ENCODE results near the gene OAS2. TPM values are rescaled to one million over a fixed set of nuclear protein-coding genes. Genes with fewer than 3 reads are reported as not detected.
"Not testable (repeated sequence)": the region's sequence is repeated elsewhere in the genome, so short reads cannot be mapped to it uniquely, and the experiment has no call there.

OAS2 gene
- polyA plus RNA-seq, 3 donors, result 5.4 to 6.9 (median 6.0) TPM

GRCh38 chr12:112977641-112978040 lies 678 bp upstream of the OAS2 start:
- DNase-seq, result no peak

DNA sequence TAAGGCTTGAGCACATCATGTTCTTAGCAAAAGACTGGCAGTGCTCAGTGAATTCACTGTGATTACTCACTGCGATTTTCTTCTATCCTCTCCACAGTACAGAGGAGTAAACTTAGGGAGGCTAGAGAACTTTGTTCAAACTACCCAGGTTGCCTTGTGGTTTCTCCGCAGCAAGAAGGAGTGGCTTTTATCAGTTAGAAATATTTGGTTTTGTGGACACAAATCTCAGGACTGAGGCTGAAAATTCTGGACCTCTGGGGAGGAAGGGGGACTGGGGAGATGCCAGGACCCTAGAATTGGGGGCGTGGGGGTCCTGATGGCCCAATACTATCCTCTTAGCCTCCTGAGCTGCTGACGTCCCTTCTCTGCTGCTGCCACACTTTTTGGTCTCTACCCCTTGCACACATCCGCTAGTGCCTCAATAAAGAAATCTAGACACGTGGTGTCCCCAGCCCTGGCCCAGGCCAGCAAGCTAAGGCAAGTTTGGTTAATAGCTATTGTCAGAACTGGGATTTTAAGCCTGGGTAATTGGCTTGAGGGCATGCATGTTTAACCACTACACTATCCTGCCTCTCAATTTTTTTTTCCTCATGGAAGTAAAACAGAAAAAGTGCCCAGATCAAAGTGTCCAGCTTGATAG lies 842 bp downstream of the OAS2 start:
- DNase-seq, result no peak

DNA sequence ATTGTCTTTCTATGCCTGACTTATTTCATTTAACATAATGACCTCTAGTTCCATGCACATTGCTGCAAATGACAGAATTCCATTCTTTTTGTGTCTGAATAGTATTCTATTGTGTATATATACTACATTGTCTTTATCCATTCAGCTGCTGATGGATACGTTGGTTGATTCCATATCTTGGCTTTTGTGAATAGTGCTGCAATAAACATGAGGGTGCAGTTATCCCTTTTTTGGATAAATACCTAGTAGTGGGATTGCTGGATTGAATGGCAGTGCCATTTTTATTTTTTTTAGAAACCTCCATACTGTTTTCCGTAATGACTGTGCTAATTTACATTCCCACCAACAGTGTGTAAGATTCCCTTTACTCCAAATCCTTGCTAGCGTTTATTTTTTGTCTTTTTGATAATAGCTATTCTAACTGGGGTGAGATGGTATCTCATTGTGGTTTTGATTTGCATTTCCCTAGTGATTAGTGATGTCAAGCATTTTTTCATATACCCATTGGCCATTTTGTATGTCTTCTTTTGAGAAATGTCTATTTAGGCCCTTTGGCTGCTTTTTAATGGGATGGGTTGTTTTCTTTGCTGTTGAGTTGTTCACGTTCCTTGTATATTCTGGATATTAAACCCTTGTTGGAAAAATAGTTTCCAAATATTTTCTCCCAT lies 2.3 kb downstream of the OAS2 start:
- no peak for DNase-seq

DNA sequence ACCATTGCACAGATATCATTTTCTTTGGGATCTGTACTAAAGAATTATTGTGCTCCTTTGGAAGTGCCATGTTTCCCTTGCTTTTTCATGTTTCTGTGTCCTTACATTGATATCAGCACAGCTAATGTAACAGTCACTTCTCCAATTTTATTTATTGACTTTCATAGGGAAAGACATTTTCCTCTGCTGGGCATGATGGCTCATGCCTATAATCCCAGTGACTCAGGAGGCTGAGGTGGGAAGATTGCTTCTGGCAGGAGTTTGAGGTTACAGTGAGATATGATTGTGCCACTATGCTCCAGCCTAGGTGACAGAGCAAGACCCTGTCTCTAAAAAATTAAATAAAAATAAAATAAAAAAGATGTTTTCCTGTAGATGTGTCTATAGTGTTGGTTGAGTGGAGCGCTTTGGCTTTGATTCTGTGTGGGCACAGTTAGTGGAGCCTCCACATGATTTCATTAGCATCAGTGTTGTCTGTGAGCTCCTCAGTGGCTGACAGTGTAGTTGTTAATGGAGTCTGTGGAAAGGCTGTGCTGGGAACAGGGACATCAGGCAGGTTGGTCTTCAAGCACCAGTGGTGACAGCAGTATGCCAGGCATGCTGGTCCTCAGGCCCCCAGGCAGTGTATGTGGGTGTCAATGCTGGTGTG lies 7.4 kb downstream of the OAS2 start:
- no peak for DNase-seq

DNA sequence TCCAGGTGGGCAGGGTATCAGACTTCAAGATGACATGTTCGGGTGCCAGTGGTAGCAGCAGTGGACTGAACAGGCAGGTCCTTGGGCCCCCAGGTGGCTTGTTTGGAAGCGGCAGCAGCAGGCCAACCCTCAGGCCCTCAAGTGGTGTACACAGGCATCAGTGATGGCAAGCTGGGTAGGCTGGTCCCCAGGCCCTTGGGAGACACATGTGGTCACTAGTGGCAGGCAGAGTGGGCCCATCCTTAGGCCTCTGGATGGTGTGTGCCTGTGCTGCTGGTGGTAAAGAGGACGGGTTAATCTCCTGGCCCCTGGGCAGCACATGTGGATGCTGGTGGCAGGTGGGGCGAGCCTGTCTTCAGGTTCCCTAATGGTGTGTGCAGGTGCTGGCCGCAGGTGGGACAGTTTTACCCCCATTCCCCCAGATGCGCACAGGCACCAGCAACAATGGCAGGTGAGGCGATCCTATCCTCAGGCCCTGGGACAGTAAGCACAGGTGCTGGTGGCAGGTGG lies 8.0 kb downstream of the OAS2 start:
- no peak for DNase-seq

GRCh38 chr12:112987561-112987960 lies 9.2 kb downstream of the OAS2 start:
- no peak for DNase-seq

DNA sequence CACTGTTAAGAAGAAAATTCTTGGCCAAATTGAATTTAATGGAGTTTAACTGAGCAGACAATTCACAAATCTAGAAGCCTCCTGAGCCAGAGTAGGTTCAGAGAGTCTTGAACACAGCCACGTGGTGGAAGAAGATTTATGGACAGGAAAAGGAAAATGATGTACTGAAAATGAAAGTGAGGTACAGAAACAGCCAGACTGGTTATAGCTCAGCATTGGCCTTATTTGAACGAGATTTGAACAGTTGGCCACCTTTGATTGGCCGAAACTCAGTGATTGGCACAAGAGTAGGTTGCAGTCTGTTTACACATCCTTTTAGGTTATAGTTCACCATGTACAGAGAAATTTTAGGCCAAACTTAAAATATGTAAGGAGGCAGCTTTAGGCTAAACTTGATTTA lies 9.9 kb downstream of the OAS2 start:
- DNase-seq, result no peak

GRCh38 chr12:112988823-112989385 lies 10.6 kb downstream of the OAS2 start:
- DNase-seq, result not testable (repeated sequence)

DNA sequence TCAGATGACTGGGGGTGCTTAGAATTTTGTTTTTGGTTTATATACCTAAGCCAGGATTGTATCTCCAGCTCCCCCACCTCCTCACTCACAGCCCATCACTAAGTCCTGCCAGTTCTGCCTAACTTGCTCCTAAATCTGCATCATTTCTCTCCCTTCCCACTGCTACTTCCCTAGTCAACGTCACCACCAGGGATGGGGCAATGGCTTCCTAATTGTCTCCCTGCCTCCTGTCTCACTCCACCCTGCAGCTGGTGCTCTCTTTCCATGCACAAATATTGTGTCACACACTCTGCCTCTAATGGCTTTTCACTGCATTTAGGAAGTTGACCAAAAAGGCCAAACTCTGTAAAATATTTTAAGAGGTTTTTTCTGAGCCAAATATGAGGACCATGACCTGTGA lies 11.5 kb downstream of the OAS2 start:
- no peak for DNase-seq

DNA sequence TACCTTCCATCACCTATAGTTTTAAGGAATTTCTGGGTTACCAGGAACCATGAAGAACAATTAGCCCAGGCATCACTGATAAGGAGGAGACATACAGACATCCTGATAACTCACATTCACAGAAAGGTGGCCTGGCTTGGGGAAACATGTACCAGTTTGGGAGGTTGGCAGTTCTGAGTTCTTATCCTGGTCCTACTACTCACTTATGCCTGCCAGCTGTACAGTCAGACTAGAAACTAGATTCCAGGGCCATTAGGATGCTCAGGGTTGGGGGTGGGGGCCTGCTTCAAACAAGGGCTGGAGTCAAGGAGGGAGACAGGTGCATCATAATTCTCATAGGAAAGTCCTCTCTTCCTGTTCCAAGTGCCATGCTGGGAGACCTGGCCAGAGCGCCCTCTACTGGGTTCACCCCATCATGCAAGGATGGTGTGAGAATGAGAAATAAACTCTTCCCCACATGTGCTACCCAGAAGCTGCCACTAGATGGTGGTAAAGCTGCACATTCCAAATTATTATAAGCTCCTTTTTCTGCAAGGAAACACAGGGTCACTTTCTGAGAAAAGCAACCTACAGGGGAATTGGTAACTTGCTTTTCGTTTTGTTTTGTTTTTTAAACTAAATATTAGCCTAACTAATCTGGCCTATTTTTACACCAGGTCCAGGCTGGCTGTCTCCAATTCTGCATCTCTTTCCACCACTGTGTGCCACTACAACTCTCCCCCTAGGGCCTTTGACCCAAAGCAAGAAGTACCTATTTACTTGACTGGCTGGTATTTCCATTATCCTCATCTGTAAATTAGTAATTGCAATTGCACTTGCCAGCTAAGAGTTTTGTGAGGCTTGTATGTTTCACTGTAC lies 14.5 kb downstream of the OAS2 start:
- DNase-seq, result peak; percentile 26

DNA sequence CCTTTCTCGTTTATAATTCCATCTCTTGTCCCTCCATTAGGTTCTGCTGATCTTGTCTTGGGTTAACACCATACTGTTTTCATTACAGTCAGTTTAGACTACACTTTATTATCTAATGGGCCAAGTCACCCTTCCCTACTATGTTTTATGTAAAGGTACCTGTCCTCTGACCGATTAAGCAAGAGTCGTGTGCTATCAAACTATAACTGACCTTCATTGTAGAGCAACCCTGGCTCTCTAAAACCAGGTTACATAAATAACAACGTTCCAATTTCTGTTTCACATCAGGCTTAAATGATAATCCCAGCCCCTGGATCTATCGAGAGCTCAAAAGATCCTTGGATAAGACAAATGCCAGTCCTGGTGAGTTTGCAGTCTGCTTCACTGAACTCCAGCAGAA lies 16.7 kb downstream of the OAS2 start:
- no peak for DNase-seq

DNA sequence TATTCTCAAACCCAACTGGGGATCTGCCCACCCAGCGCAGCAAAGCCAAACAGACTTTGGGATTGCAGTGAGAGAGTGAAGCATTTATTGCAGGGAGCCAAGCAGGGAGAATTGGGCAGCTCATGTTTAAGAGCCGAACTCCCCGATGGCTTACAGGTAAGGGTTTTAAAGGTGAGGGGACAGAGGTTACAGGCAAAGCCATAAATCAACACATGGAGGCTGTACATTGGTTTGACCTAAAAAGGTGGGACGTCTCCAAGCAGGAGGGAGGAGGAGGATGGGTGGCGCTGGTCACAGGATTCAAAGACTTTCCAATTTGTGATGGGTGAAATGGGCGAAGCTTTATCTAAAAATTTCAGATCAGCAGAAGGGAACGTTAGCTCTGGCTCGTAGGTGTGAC lies 18.2 kb downstream of the OAS2 start:
- DNase-seq, result no peak

- no peak for DNase-seq
Observed at GRCh38 chr12:112997506-112997905, 19.2 kb downstream of the OAS2 start.

DNA sequence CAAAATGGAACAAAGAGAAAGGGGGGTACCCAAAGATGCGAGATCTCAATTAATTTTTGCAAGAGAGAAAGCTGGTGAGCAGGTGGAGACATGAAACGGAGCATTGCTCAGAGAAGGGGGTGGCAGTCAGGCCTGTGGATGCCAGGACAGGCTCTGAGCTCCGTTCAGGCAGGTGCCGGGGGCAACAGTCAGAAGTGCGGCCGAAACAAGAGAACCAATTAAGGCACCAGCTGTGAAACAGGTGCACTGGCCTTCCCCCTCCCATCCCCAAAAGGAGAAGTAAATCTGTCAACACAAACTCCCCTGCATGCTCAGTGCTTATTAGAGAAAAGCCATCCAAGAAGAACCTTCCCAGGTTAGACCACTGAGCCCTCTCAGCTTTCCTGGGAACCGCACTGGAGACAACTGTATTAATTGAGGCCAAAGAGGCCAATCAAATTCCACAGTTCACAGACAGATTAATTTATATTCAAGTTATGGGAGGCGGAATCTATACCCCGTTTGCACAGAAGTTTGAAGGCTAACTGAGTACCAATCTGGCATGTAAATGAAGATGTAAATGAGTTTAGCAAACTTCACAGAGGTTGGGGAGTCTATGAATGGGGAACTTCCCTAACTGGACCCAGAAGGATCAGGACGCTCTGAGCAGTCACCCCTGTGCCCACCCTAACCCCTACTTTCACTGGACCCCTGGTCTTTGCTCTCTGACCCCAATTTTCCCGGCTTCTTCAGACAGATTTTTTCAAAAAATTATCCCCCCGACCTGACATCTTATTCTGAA lies 20.9 kb downstream of the OAS2 start:
- no peak for DNase-seq

- no peak for DNase-seq
Observed at GRCh38 chr12:113000433-113000832, 22.1 kb downstream of the OAS2 start.

GRCh38 chr12:113002155-113002554 lies 23.8 kb downstream of the OAS2 start:
- DNase-seq, result no peak

DNA sequence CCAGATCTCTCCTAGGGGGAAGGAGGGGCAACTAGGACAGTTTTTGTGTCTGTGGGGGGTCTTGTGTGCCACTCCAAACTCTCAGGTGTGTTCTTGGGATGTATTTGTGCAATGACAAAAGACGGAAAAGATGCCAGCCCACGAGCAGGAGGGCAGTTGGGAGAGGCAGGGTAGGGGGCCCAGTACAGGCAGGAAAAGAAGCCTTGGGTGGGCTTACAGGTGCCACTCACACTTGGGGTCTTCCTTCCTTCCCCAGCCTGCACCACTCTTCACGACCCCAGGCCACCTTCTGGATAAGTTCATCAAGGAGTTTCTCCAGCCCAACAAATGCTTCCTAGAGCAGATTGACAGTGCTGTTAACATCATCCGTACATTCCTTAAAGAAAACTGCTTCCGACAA lies 24.4 kb downstream of the OAS2 start:
- DNase-seq, result no peak

DNA sequence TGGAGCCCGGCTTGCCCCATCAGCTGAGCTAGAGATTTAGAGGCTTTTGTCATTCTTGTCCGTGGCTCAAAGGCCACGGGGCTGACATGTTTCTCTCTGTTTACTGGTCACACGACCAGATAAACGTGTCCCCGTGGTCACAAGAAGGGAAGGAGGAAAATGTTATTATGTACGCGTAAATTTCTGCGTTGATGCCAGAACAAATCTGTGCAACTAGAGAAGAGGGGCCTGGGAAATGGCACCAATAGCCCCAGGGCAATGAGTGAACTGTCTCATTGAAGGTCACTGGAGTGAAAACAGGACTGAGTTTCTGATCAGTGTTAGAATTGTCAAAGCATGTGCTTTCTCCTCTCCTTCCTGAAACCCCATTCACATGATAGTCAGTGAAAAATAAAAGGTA lies 25.3 kb downstream of the OAS2 start:
- DNase-seq, result no peak

DNA sequence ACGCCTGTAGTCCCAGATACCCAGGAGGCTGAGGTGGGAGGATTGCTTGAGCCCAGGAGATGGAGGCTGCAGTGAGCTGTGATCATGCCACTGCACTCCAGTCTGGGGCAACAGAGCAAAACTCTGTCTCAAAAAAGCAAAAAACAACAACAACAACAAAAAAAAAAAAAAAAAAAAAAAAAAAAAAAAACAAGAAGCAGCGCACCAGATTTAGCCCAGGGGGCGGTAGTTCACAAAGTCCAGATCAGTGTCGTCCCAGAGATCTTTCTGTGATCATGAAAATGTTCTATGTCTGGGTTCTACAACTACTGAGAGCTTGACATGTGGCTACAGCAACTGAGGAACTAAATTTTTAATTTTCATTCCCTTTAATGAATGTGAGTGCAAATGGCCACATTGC lies 27.4 kb downstream of the OAS2 start:
- no peak for DNase-seq

DNA sequence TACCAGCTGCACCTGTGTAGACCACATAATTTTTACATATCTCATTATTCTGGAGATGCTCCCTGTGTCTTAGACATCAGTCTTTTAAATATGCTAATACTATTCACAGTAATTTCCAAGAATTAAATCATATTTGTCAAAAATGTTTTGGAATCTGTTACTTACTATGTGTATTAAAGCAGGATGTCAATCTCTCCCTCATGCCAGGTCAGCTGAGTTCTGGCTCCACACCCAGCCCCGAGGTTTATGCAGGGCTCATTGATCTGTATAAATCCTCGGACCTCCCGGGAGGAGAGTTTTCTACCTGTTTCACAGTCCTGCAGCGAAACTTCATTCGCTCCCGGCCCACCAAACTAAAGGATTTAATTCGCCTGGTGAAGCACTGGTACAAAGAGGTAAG lies 27.9 kb downstream of the OAS2 start:
- no peak for DNase-seq

DNA sequence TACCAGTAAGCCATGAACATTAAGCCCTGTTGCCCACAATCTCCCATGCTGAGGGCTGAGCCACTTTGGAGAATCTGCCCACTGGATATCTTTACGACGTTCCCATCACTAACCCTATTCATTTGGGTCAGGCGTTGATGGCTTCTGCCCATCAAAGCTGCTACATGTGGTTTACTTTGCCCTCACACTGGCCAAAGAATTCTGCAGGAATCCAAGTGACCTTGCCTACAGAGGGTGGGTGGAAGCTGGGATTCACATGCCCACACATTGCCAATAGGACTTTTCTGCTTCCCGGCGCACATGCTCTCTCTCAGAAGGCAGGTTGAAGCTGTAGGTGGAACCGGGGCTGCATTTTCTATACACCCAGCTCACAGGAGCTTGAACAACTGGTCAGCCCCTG lies 28.3 kb downstream of the OAS2 start:
- DNase-seq, result no peak
